Heart right ventricle (tissue), 16 donors: Measurements from ENCODE around the gene SLC16A3. TPM values are rescaled to one million over a fixed set of nuclear protein-coding genes. Genes with fewer than 3 reads are reported as not detected.
A peak's percentile ranks its signal among the peaks of the same experiment; 100 is the strongest.

Experiments used
- ATAC-seq, 8 donors: fragments of 200-7000 bp; cut with Tn5 transposase; one replicate each; pipeline ENCODE4 v1.9.1; 2020; ENCODE audit warnings: mild to moderate bottlenecking in 8 of 8, moderate library complexity in 8 of 8, moderate number of reproducible peaks in 1 of 8
- DNase-seq, 2 donors: peaks; one replicate each; pipeline ENCODE4 v3.0.0-alpha.2; 2020
- H3K27ac ChIP-seq, 10 donors: fragments of 200-600 bp; sonication (generic) in 2 of 10; one replicate each; pipeline versions ENCODE4 v1.5.0 to v1.8.0; 2020 to 2022; ENCODE audit warnings: mild to moderate bottlenecking in 3 of 10
- H3K27me3 ChIP-seq, 7 donors: fragments of 200-600 bp; one replicate each; pipeline ENCODE4 v1.8.0; 2021 to 2022; ENCODE audit warnings: mild to moderate bottlenecking in 2 of 7
- H3K36me3 ChIP-seq, 9 donors: fragments of 200-600 bp; sonication (generic) in 1 of 9; one replicate each; pipeline versions ENCODE4 v1.5.0 to v1.8.0; 2020 to 2022; ENCODE audit warnings: mild to moderate bottlenecking in 2 of 9
- H3K4me1 ChIP-seq, 9 donors: fragments of 200-600 bp; sonication (generic) in 1 of 9; one replicate each; pipeline versions ENCODE4 v1.5.0 to v1.8.0; 2020 to 2022; ENCODE audit warnings: mild to moderate bottlenecking in 4 of 9
- H3K4me3 ChIP-seq, 10 donors: fragments of 200-600 bp; sonication (generic) in 2 of 10; one replicate each; pipeline versions ENCODE4 v1.5.0 to v1.8.0; 2020 to 2022; ENCODE audit warnings: mild to moderate bottlenecking in 7 of 10, moderate library complexity in 2 of 10
- H3K9me3 ChIP-seq, 11 donors: fragments of 200-600 bp in 10 of 11; sonication (generic) in 2 of 11; one replicate each; pipeline versions ENCODE4 v1.5.0 to v1.8.0; 2013 to 2022; ENCODE audit warnings: mild to moderate bottlenecking in 2 of 11, control low read depth in 1 of 11, moderate library complexity in 1 of 11
- CTCF ChIP-seq, 9 donors: fragments of 200-600 bp; sonication (generic) in 2 of 9; IDR thresholded peaks; one replicate each; pipeline versions ENCODE4 v1.5.0 to v1.8.0; 2021 to 2022; ENCODE audit warnings: antibody characterized with exemption in 9 of 9, mild to moderate bottlenecking in 5 of 9, moderate library complexity in 1 of 9
- WGBS, 2 donors: extraction: QIAGEN DNeasy Blood & Tissue Kit; methylation state at CpG; one replicate each; pipeline ENCODE4 v1.1.7; 2013; ENCODE audit warnings: inconsistent platforms in 1 of 2; 5-methylcytosine and 5-hydroxymethylcytosine counted together
- intact Hi-C, 10 donors: fragments of 100-400 bp; cut with DNase I; formaldehyde crosslinking; loops; one replicate each; pipeline versions ENCODE4 v1.11.1 to v1.14.2; 2022
- polyA plus RNA-seq, 2 donors: library from polyadenylated mRNA; stranded (reverse); fragments of 200-250 nt; gene quantifications; one replicate each; pipeline ENCODE4 v1.2.3, GENCODE V29; 2013
- total RNA-seq, 10 donors: library from RNA; stranded (reverse); fragmentation: NEBNext Ultra II Directional in 3 of 10; extraction: Animal tissue kit (Norgen Biotek cat#: 25700) in 3 of 10; gene quantifications; one replicate each; pipeline versions ENCODE4 v1.2.1 to v1.2.4, GENCODE V29; 2021 to 2023
- donor health status: Arrhythmogenic right ventricular cardiomyopathy.
- donor health status: ischemic (EF 13 %, LVEDD 7.1; RV severe dilation, severe dysfunction).
- donor health status: healthy with polysubstance abuse.
- donor health status: DM: no; HTN: yes; CAD: no.
- donor health status: DM: no; HTN: no; CAD: no.
- donor health status: ischemic (EF 25% LVEDD 6.9; RV normal size, moderate dysfunction).
- donor health status: ischemic (EF 25% LVEDD 5.7; RV mildly dilated, moderate dysfunction).
- donor health status: healthy.
- donor health status: DM: yes; HTN: yes; CAD: no.
- donor health status: Ischemic cardiomyopathy.
- donor health status: ischemic (EF 35%, LVEDD 5.7; RV mildly dilated, moderate dysfunction).
- donor health status: nonischemic (EF 11% LVEDD 7.7; RV severe dilation, severe dysfunction).
- donor health status: DM: yes; HTN: yes; CAD: no.
- donor health status: PGD.
- donor health status: ischemic (EF 29% LVEDD 5.4; RV normal size, mild dysfunction).
- donor health status: nonischemic (EF 23%, LVEDD 6.1; RV moderate dilation, normal function).

The SLC16A3 gene
- total and polyA plus RNA-seq, 12 donors: 4.8 to 65.3 (median 10.1) TPM

GRCh38 chr17:82195675-82196672 is 32.9 kb upstream of the SLC16A3 start:
- peaks cover 0 to 81% (median 17%) of the 10 kb centered on the region in 9 donors for H3K36me3 ChIP-seq
- ATAC-seq: peak; percentile 23 to 71 (median 54)
- no peaks in the 10 kb centered on the region for H3K9me3 ChIP-seq
- peaks cover 0 to 11% (median 5%) of the 10 kb centered on the region in 9 donors for H3K4me1 ChIP-seq
- no peak for DNase-seq
- intact Hi-C loops: no loop called here
- H3K27me3 ChIP-seq: no peaks in the 10 kb centered on the region
- peak overlapping the region in 8 of 10 donors; percentile 5 to 53 (median 44) for H3K27ac ChIP-seq
- TF ChIP-seq CTCF (IDR thresholded peaks at IDR 0.05): no peak
- 71 to 72% methylated on average over 25 of the region's 25 CpGs for WGBS, 2 donors
- H3K4me3 ChIP-seq: no peak overlapping the region

GRCh38 chr17:82198092-82198491 is 30.8 kb upstream of the SLC16A3 start:
- intact Hi-C loops: no loop called here
- ATAC-seq (no peak), DNase-seq (no peak)
- H3K27ac ChIP-seq: no peak overlapping the region
- peaks cover 0 to 66% (median 17%) of the 10 kb centered on the region in 9 donors for H3K36me3 ChIP-seq
- 95% methylated on average over 4 of the region's 4 CpGs for WGBS, 2 donors
- no peak overlapping the region for H3K4me3 ChIP-seq
- TF ChIP-seq CTCF (IDR thresholded peaks at IDR 0.05): no peak
- peaks cover 0 to 11% (median 5%) of the 10 kb centered on the region in 9 donors for H3K4me1 ChIP-seq
- no peaks in the 10 kb centered on the region for H3K27me3 ChIP-seq
- H3K9me3 ChIP-seq: no peaks in the 10 kb centered on the region

- Histone ChIP-seq H3K27me3 (no peaks in the 10 kb centered on the region), H3K4me3 (no peak overlapping the region), H3K4me1 (peaks cover 0 to 11% (median 4%) of the 10 kb centered on the region in 9 donors), H3K36me3 (peaks cover 0 to 52% (median 10%) of the 10 kb centered on the region in 9 donors), H3K9me3 (no peaks in the 10 kb centered on the region), H3K27ac (no peak overlapping the region)
- no peak for DNase-seq
- intact Hi-C loops: no loop called here
- no peak for ATAC-seq
- no peak for TF ChIP-seq CTCF (IDR thresholded peaks at IDR 0.05)
- 89 to 94% methylated on average over 12 of the region's 12 CpGs for WGBS, 2 donors
Measured at GRCh38 chr17:82199496-82199895, 29.3 kb upstream of the SLC16A3 start.

GRCh38 chr17:82200135-82200534 is 28.7 kb upstream of the SLC16A3 start:
- DNase-seq (no peak), ATAC-seq (no peak)
- intact Hi-C loops: loop anchor here in 3 of 10 donors (5.0 to 10.0 kb wide), 2 partner anchors 112 to 215 kb away; partner anchors contain the start of genes HEXD (in 2 of the 3) and OGFOD3 (in 2 of the 3)
- no peaks in the 10 kb centered on the region for H3K27me3 ChIP-seq
- H3K36me3 ChIP-seq: peaks cover 0 to 45% (median 4%) of the 10 kb centered on the region in 9 donors
- no peaks in the 10 kb centered on the region for H3K9me3 ChIP-seq
- peak overlapping the region in 1 of 10 donors; percentile 26 for H3K27ac ChIP-seq
- peaks cover 0 to 11% (median 5%) of the 10 kb centered on the region in 9 donors for H3K4me1 ChIP-seq
- WGBS, 2 donors: 93 to 96% methylated on average over 17 of the region's 17 CpGs
- TF ChIP-seq CTCF (IDR thresholded peaks at IDR 0.05): no peak
- H3K4me3 ChIP-seq: no peak overlapping the region
